NT2/D1 (cell line): Measurements from ENCODE around the gene CABLES1.

Experiments
- YY1 ChIP-seq: IDR thresholded peaks from 2 replicates; pipeline ENCODE4 v1.6.1; 2011; ENCODE audit not compliant: insufficient read length, insufficient read depth
- ZNF274 ChIP-seq: IDR thresholded peaks from 2 replicates; pipeline ENCODE4 v1.6.1; 2011; ENCODE audit warnings: mild to moderate bottlenecking, low read depth, low read length

- TF ChIP-seq YY1: no peak
- no peak for TF ChIP-seq ZNF274
Observed at GRCh38 chr18:23182606-23183005, 47.3 kb downstream of the CABLES1 start.
